Psoas muscle (tissue), 8 donors: Measurements from ENCODE around the gene SLC22A17. TPM values are rescaled to one million over a fixed set of nuclear protein-coding genes. Genes with fewer than 3 reads are reported as not detected.
"Not testable (repeated sequence)": the region's sequence is repeated elsewhere in the genome, so short reads cannot be mapped to it uniquely, and the experiment has no call there.

Experiments used
- ATAC-seq, 4 donors: fragments of 200-7000 bp; cut with Tn5 transposase; one replicate each; pipeline ENCODE4 v1.9.1; 2020; ENCODE audit warnings: moderate library complexity in 3 of 4, mild to moderate bottlenecking in 2 of 4
- DNase-seq, 2 donors: peaks; one replicate each; pipeline ENCODE4 v3.0.0-alpha.2; 2020
- H3K27ac ChIP-seq: fragments of 200-600 bp; one replicate; pipeline ENCODE4 v1.8.0; 2022
- H3K27me3 ChIP-seq, 3 donors: fragments of 200-600 bp in 1 of 3; one replicate each; pipeline versions ENCODE4 v1.6.1 to v1.8.0; 2013 to 2022; ENCODE audit warnings: low read length in 2 of 3, mild to moderate bottlenecking in 2 of 3, moderate library complexity in 1 of 3; ENCODE audit not compliant: insufficient read depth in 3 of 3
- H3K36me3 ChIP-seq, 2 donors: fragments of 200-600 bp in 1 of 2; one replicate each; pipeline versions ENCODE4 v1.6.1 to v1.8.0; 2013 to 2022; ENCODE audit warnings: low read depth in 1 of 2, mild to moderate bottlenecking in 1 of 2, moderate library complexity in 1 of 2; ENCODE audit not compliant: insufficient read depth in 1 of 2
- H3K4me1 ChIP-seq: fragments of 200-600 bp; one replicate; pipeline ENCODE4 v1.8.0; 2022
- H3K4me3 ChIP-seq: fragments of 200-600 bp; one replicate; pipeline ENCODE4 v1.8.0; 2022; ENCODE audit warnings: mild to moderate bottlenecking
- H3K9me3 ChIP-seq: fragments of 200-600 bp; one replicate; pipeline ENCODE4 v1.8.0; 2022
- WGBS, 3 donors: extraction: QIAGEN DNeasy Blood & Tissue Kit; methylation state at CpG; one replicate each; pipeline versions ENCODE4 v1.1.6 to v1.1.7; 2013; 5-methylcytosine and 5-hydroxymethylcytosine counted together
- intact Hi-C, 2 donors: fragments of 100-400 bp; cut with DNase I; formaldehyde crosslinking; loops; one replicate each; pipeline versions ENCODE4 v1.11.0 to v1.14.2; 2022
- polyA plus RNA-seq, 3 donors: library from polyadenylated mRNA; stranded (reverse); fragments of 200-250 nt; gene quantifications; one replicate each; pipeline ENCODE4 v1.2.3, GENCODE V29; 2013
- total RNA-seq, 4 donors: library from RNA; stranded (reverse); fragmentation: NEBNext Ultra II Directional in 2 of 4; extraction: Animal tissue kit (Norgen Biotek cat#: 25700) in 2 of 4; gene quantifications; one replicate each; pipeline versions ENCODE4 v1.2.1 to v1.2.4, GENCODE V29; 2021 to 2023
- TF ChIP-seq, protein P1 (sequence below): fragments of 200-600 bp; IDR thresholded peaks from one replicate; pipeline ENCODE4 v1.8.0; 2022; ENCODE audit warnings: antibody characterized with exemption
- donor health status: healthy with polysubstance abuse.
- donor health status: DM: no; HTN: no; CAD: no; lungs with moderate emphysema.
- donor health status: Bipolar disorder and iron deficiency.
- donor health status: healthy.
- donor health status: DM: yes; HTN: yes; CAD: no.
- donor health status: DM: no; HTN: no; CAD: no.
- donor health status: DM: no; HTN: no; CAD: no.
- donor health status: DM: yes; HTN: yes; CAD: no.

Gene SLC22A17
- total and polyA plus RNA-seq, 7 donors: 0.95 to 6.3 (median 1.4) TPM

DNA sequence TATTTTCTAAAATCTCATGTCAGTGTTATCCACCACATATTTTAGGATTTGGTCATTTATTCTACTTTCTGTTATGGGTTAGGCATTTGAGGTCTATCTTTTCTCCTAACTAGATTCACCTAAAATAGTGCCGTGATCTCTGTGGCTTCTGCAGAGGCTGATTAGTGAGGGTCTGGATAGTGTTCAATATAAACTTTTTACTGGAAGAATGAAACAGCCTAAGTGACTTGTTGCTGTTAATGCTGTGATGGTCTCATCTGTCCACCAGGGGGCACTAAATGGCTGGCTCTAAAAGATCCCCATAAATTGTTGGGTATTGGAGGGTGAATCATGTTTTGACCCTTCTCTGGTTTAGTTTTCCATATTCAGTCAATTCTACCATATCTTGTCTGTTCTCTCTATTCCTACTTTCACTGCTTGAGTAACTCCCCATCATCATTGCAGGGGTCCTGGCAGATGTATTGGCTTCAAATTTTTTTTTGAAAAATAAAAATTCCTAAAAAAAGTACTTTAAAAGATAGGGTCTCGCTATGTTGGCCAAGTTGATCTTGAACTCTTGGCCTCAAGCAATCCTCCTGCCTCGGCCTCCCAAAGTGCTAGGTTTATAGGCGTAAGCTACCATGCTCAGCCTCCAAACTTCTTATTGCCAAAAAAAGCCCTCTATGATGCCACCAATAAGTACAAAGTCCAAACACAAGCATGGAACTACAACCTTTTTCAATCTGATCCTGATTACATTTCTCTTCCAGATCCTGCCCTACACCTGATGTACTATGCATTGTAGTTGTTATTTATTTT is 24.5 kb downstream of the SLC22A17 start:
- H3K27ac ChIP-seq: no peak overlapping the region
- TF ChIP-seq, protein P1, sequence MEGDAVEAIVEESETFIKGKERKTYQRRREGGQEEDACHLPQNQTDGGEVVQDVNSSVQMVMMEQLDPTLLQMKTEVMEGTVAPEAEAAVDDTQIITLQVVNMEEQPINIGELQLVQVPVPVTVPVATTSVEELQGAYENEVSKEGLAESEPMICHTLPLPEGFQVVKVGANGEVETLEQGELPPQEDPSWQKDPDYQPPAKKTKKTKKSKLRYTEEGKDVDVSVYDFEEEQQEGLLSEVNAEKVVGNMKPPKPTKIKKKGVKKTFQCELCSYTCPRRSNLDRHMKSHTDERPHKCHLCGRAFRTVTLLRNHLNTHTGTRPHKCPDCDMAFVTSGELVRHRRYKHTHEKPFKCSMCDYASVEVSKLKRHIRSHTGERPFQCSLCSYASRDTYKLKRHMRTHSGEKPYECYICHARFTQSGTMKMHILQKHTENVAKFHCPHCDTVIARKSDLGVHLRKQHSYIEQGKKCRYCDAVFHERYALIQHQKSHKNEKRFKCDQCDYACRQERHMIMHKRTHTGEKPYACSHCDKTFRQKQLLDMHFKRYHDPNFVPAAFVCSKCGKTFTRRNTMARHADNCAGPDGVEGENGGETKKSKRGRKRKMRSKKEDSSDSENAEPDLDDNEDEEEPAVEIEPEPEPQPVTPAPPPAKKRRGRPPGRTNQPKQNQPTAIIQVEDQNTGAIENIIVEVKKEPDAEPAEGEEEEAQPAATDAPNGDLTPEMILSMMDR: peak; percentile 90

DNA sequence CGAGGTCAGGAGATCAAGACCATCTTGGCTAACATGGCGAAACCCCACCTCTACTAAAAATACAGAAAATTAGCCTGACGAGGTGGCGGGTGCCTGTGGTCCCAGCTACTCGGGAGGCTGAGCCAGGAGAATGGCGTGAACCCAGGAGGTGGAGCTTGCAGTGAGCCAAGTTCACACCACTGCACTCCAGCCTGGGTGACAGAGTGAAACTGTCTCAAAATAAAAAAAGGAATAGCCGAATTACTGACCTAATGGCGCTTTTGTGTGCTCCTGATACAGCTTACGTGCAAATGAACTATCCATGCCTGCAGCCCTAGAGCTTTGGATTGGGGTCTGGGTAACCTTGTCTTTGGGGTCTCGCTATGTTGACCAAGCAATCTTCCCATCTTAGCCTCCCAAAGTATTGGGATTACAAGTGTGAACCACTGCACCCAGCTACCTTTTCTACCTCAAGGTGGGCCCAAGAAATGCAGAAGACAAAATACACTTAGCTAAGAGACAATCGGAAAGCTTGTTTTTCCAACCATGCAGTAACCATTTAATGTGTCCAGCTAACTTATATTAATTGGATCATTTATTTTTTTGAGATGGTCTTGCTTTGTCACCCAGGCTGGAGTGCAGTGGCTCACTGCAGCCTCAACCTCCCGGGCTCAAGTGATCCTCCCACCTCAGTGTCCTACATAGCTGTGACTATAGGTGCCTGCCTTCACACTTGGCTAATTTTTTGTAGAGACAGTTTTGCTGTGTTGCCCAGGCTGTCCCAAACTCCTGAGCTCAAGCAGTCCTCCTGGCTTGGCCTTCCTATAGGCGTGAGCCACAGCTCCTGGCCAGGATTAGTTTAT is 26.0 kb downstream of the SLC22A17 start:
- no peak for DNase-seq
- H3K4me1 ChIP-seq: peaks cover 15% of the 10 kb centered on the region
- WGBS, 3 donors: 64 to 75% (median 70%) methylated on average over 13 of the region's 13 CpGs
- ATAC-seq: no peak
- H3K27ac ChIP-seq: no peak overlapping the region
- TF ChIP-seq, protein P1: no peak
- no peaks in the 10 kb centered on the region for H3K27me3 ChIP-seq
- H3K36me3 ChIP-seq: peaks cover 5 to 38% of the 10 kb centered on the region in 2 donors
- no peak overlapping the region for H3K4me3 ChIP-seq
- intact Hi-C loops: loop anchor here (2.0 to 10.0 kb wide), 5 partner anchors 51 to 236 kb away; partner anchors contain the start of genes CMTM5 (in 1 of the 2), THTPA (in 1 of the 2) and ZFHX2 (in 1 of the 2)
- H3K9me3 ChIP-seq: no peaks in the 10 kb centered on the region

More for the DNA sequence above, 24.5 kb downstream of the SLC22A17 start:
- intact Hi-C loops: loop anchor here (2.0 to 10.0 kb wide), 5 partner anchors 49 to 234 kb away; partner anchors contain the start of genes CMTM5 (in 1 of the 2), THTPA (in 1 of the 2) and ZFHX2 (in 1 of the 2)
- Histone ChIP-seq H3K36me3 (peaks cover 5 to 29% of the 10 kb centered on the region in 2 donors), H3K9me3 (no peaks in the 10 kb centered on the region), H3K4me3 (no peak overlapping the region), H3K27me3 (no peaks in the 10 kb centered on the region), H3K4me1 (peaks cover 6% of the 10 kb centered on the region)
- DNase-seq: peak in 1 of 2 donors; percentile 47
- 40 to 43% (median 42%) methylated on average over 4 of the region's 4 CpGs for WGBS, 3 donors
- ATAC-seq: peak; percentile 72 to 88 (median 76)

DNA sequence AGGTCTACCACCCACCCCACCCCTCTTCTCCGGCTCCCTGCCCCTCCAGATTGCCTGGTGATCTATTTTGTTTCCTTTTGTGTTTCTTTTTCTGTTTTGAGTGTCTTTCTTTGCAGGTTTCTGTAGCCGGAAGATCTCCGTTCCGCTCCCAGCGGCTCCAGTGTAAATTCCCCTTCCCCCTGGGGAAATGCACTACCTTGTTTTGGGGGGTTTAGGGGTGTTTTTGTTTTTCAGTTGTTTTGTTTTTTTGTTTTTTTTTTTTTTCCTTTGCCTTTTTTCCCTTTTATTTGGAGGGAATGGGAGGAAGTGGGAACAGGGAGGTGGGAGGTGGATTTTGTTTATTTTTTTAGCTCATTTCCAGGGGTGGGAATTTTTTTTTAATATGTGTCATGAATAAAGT is 26.9 kb downstream of the SLC22A17 start:
- intact Hi-C loops: loop anchor here (2.0 to 10.0 kb wide), 5 partner anchors 52 to 237 kb away; partner anchors contain the start of genes CMTM5 (in 1 of the 2), THTPA (in 1 of the 2) and ZFHX2 (in 1 of the 2)
- H3K27me3 ChIP-seq, H3K4me3 ChIP-seq, DNase-seq, H3K27ac ChIP-seq, H3K9me3 ChIP-seq, ATAC-seq: not testable (repeated sequence)
- WGBS, 3 donors: 85 to 92% (median 87%) methylated on average over 5 of the region's 5 CpGs
- H3K4me1 ChIP-seq: peaks cover 15% of the 10 kb centered on the region
- H3K36me3 ChIP-seq: peaks cover 5 to 38% of the 10 kb centered on the region in 2 donors

- ATAC-seq: no peak
- H3K27ac ChIP-seq: no peak overlapping the region
- peaks cover 15% of the 10 kb centered on the region for H3K4me1 ChIP-seq
- intact Hi-C loops: loop anchor here (5.0 to 10.0 kb wide), 5 partner anchors 52 to 237 kb away; partner anchors contain the start of genes CMTM5 (in 1 of the 2), NGDN (in 1 of the 2), THTPA (in 1 of the 2) and ZFHX2 (in 1 of the 2)
- WGBS, 3 donors: 68 to 78% (median 70%) methylated on average over 7 of the region's 7 CpGs
- H3K4me3 ChIP-seq: no peak overlapping the region
- no peak for DNase-seq
- H3K27me3 ChIP-seq: no peaks in the 10 kb centered on the region
- TF ChIP-seq, protein P1: no peak
- no peaks in the 10 kb centered on the region for H3K9me3 ChIP-seq
- H3K36me3 ChIP-seq: peaks cover 5 to 38% of the 10 kb centered on the region in 2 donors
Measured at GRCh38 chr14:23324993-23325392, 27.7 kb downstream of the SLC22A17 start.
